GM19438 (cell line): ENCODE results near the gene MGME1.

ENCODE experiments used
- ATAC-seq: cut with Tn5 transposase; IDR thresholded peaks from one replicate; pipeline ENCODE4 v1.9.1; 2021; ENCODE audit warnings: low read depth; ENCODE audit not compliant: unreplicated experiment

The MGME1 gene

GRCh38 chr20:17968366-17969277, at the start of gene MGME1, which contains the start of gene SNX5:
Gene MGME1 (plus strand): TSS chr20:17969018. CDS start chr20:17969860, 842 bp downstream.
Gene SNX5 (minus strand): TSS chr20:17968794. CDS start chr20:17968425, 369 bp downstream.
- ATAC-seq: peak; percentile 70

DNA sequence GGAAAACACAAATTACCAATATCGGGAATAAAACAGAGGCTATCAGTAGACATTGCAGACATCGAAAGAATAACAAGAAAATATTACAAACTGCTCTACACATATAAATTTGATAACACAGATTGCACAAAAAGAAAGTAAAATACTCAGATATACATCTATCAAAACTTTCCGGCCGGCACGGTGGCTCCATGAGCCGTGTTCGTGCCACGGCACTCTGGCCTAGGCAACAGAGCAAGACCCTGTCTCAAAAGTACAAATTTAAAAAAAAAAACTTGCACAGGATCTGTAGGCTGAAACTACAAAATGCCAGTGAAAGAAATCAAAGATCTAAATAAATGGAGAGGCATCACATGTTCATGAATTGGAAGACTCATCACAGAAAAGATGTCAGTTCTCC, 49.7 kb upstream of the MGME1 start:
- no peak for ATAC-seq

DNA sequence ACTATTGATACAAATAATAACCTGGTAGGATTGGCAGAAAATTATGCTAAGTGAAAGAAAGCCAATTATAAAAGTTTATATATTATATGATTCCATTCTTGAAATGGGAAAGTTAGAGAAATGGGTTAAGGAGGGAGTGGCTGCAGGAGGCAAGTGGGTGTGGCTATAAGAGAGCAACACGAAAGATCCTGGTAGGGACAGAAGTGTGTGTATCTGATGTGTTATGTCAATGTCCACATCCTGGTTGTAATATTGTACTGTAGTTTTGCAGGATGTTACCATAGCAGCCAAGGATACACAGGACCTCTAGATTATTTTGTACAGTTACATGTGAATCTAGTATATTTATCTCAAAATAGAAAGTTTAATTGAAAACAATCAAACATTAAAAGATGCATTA, 47.0 kb upstream of the MGME1 start:
- ATAC-seq: no peak

DNA sequence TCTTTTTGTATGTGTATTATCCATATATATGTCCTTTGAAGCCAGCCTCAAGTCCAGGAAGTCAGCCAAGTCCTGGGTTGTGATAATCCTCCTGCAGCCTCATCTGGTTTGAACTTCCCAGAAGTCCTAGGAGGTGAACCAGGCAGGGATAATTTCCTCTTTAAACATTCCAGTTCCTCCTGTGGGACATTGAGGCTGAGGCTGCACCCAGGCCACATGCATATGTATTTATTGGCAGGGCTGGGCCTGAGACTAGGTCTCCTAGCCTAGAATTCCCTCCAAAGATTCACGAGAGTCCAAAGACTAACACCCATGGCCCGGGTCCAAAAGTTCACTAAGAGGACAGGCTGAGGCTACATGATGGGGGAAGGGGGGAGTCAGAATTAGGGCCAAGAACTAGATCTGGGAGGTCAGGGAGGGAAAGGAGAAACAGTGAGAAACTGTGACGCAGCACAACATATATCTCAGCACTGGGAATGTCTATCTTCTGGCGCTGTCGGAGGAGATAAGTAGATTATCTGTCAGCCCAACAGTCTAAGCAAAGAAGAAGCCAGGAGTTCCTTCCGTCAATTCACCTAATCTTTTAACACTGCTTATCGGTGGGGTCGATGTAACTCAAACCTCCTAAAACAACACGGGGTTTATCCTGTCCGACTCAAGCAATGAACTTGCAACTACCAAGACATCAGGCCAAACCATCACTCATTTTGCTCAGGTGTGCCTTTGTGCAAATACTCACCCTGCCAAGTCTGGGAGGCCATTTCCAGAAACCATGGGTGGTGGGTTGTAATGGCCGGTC, 43.5 kb upstream of the MGME1 start:
- ATAC-seq: no peak

- no peak for ATAC-seq
Observed at GRCh38 chr20:17925940-17926300, 42.9 kb upstream of the MGME1 start.

DNA sequence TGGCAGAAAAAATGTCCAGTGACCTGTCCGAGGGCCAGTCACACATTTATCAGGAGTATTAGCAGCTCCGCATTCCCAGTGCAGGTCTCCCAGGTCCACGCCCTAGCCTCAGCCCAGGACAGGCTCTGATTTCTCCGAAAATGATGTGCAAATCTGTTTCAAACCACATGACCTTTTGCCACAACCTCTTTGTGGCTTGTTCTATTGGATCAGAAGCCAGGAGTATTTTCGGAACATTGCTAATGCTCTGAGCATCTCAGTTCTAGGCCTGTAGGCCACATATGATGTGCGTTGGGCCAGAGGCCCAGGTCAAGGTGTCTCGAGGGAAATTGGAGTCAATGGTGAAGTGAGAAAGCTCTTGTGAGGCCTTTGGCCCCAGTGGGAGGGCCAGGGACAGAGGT, 40.6 kb upstream of the MGME1 start:
- no peak for ATAC-seq

DNA sequence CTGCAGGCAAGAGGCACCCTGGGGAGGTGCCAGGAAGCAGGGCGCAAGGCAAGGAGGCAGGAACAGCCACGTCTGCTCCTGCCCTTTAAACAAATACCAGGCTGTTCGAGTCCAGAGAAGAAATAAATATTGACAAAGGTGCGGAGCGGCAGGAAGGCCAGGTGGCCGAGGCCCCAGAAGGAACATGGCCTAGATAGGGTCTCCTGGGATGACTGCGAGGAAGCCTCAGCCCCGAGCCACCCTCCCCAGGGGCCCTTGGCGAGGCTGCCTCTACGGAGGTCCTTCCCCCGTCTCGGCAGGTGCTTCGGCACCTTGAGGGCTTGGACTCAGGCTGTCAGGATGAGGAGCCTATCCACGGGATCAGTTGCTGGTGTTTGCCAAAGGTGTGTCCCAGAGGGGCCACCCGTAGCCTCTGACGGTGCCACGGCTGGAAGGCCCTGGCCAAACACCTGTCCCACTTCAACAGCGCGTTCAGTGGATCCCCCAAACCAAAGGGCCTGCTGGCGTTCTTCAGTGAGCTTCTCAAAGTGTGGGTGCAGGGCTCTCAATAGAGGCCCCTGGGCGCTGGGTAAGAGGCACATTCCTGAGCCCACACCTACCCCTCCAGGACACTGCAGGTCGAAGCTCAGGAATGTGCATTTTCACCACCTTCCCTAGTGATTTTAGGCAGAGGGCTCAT, 40.0 kb upstream of the MGME1 start:
- no peak for ATAC-seq

GRCh38 chr20:17931513-17931912, 37.3 kb upstream of the MGME1 start:
- ATAC-seq: no peak

DNA sequence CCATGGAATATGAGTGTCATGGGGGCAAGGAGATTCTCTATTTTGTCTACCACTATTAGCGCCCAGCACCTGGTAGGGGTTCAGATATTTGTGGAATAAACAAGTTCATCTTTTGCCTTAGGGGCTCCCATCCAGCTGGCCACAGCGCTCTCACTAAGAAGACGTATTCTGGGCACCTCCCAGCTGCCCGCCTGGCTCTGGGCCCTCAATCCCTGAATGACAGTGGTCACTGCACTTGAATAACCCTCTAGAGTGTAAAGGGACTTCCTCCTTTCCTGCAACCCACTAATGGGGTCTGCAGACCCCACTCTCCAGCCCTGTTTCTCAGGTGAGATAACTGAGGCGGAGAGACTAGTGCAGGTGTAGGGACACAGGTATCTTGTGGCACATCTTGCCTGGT, 36.4 kb upstream of the MGME1 start:
- ATAC-seq: no peak

- no peak for ATAC-seq
Observed at GRCh38 chr20:17933121-17933520, 35.7 kb upstream of the MGME1 start.

- ATAC-seq: no peak
Observed at GRCh38 chr20:17933711-17934110, 35.1 kb upstream of the MGME1 start.

DNA sequence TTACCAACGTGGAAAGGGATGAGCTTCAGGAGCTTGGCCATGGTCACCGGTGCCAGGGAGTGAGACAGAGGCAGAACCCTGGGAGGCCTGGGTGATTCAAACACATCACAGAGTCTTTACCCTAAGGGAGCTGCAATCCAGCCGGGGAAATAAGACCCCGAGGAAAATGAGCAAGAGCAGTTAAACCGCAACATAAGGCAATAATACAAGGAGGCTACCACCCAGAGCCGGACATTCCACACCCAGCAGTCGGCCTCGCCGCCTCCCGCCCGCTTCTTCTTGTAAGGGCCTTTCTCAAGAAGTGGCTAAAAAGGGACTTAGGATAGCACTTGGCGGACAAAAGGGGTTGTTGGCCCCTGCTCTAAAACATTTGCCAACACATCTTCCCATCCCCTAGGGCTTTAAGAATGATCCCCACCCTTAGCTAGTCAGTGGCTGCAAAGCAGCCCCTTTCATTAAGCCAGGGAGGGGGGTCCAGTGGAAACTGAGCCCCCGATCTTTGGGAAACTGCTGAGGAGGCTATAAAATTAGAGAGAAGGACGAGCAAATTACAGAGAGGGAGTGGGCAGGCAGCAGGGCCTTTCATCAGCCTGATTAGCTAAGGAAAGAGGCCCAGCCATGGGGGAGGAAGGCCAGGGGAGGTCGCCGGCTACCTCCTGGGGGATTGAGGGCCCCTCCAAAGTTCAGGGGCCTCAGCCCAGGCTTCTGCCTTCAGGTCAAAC, 34.5 kb upstream of the MGME1 start:
- ATAC-seq: no peak

DNA sequence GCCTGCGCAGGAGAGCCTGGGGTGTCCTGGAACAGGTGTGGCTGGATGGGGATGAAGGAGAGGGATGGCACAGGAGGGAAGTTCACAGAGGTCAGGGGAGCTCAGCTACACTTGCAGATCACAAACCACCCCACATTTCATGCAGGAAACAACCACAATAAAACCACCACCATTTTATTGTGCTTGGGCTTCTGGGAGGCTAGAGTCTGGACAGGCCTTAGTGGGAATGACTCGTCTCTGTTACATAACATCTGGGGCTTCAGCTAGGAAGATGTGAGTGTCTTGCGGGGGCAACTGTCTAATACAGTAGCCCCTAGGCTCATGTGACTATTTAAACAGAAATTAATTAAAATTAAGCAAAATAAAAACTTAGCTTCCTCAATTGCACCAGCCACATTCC, 33.6 kb upstream of the MGME1 start:
- ATAC-seq: no peak

DNA sequence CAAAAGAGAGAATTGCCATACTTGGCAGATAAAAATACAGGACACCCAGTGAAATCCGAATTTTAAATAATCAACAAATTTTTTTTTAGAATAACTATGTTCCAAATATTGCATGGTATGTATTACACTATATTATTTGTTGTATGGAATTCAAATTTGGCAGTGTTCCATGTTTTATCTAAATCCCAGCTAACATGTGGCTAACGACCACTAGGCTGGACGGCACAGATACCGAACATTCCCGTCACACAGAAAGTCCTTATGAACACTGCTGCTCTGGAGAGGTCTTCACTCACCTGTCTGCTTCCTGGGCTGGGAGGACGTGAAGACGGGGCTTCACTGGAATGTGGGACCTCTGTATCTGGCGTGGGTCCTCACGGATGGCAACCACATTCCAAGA, 33.1 kb upstream of the MGME1 start:
- ATAC-seq: no peak

- ATAC-seq: no peak
Observed at GRCh38 chr20:17936286-17936760, 32.5 kb upstream of the MGME1 start.

DNA sequence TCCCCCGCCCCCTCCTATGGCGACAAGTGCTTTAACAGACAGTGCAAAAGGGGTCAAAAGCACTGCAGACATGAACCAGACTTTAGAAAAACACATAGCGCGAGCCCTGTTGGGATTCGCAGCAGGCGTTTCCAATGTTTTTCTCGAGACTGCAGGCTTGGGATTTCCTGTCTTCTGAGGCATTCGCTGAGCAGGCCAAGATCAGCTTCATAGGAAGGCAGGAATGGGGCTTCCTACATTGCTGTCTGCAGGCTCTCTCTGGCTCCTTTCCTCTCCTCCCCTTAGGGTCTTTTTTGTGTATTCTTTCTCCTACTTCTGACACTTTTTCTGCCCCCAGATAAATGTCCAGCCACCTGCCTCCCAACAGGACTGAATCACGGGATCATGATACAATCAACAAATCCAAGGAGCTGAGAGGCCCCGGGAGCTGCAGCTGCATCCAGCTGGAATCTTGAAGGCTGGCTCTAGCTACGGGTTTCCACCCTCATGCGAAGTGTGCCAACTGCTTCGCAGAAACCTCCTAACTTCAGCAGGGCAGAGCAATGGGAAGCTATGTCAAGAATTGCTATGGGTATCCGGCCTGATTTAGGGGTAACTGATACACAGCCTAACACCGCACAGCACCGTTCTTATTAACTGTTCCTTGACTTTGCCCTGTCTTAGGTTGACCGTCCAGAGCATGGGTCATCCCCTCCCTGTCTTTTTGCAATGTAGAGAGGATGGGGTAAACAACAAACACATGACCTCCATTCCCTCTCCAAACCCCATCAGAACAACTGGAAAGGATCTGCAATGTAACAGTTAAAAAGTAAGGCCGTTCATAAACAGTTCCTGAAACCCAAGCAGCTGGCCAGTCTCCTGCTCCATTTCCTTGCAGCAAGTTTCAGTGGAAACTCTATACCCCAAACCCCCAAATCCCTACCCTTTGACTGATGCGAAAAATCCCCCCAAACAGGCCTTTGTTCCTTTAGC, 31.8 kb upstream of the MGME1 start:
- ATAC-seq: no peak

- peak; percentile 69 for ATAC-seq
Observed at GRCh38 chr20:17938871-17939619, 29.8 kb upstream of the MGME1 start.

DNA sequence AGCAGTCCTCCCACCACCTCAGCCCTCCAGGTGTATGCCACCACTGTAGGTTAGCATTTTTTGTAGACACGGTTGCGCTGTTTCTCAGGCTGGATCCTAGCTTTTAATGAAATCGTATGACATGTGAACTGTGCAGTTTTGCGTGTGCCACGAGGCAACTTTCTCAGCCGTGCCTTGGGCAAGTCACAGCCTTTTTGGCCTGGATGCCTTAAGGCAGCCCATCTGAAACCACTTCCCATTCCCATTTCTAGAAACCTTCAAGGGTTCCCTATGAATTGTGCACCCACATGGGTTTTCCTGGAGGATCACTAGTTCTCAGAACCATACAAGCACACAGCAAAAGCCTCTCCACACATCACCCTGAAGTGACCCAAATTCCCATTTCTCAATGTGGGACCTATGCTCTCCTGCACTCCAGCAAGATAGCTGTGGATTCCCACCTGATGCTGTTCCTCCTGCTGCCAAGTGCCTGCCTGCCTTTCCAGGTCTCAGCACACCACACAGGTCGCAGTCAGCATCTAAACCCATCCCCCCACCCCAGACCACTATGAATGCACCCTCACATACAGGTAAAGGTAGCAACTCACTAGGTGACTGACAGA, 29.1 kb upstream of the MGME1 start:
- peak; percentile 2 for ATAC-seq
